Endothelial cell of umbilical vein (primary cell): ENCODE measurements around the gene MYH9. TPM values are rescaled to one million over a fixed set of nuclear protein-coding genes. Genes with fewer than 3 reads are reported as not detected.

Experiments used
- BruUV-seq: library from RNA; stranded (reverse); fragments of 400-500 nt; replicated peaks from 2 replicates; lab custom pipeline; 2021; lab: Mats Ljungman, UMichigan
- CTCF ChIA-PET: fragments of 300-600, 350-600 bp; sonication (Branson Sonifier 250); formaldehyde crosslinking; loops from one replicate; lab custom pipeline; 2021; ENCODE audit warnings: antibody characterized with exemption, inconsistent platforms; lab: Charles Lee
- POLR2A ChIA-PET: fragments of 300-600, 350-600 bp; sonication (Branson Sonifier 250); formaldehyde crosslinking; loops from one replicate; lab custom pipeline; 2021; ENCODE audit warnings: antibody characterized with exemption, inconsistent platforms; lab: Charles Lee
- DNase-seq: peaks from one replicate; pipeline ENCODE4 v3.0.0-alpha.2; 2011; ENCODE audit warnings: low read depth, low spot score
- FAIRE-seq: peaks from 2 replicates; lab custom pipeline; 2011; peaks lifted over from hg19 to GRCh38; lab: Jason Lieb, UNC
- H2AFZ ChIP-seq: 2 replicates; pipeline ENCODE4 v1.6.0; 2012; ENCODE audit warnings: low read depth, low read length, control low read depth, inconsistent platforms
- H3K27ac ChIP-seq: 2 replicates; pipeline ENCODE4 v1.5.1; 2011; ENCODE audit warnings: low read depth, mild to moderate bottlenecking, control low read depth, low read length, moderate library complexity; ENCODE audit not compliant: insufficient read depth
- H3K27me3 ChIP-seq, 2 experiments: 2 replicates each; pipeline versions ENCODE4 v1.6.0 to v1.6.1; 2011; ENCODE audit warnings: low read length in 2 of 2, mixed read lengths in 1 of 2; ENCODE audit not compliant: control insufficient read depth in 2 of 2, insufficient read depth in 2 of 2
- H3K36me3 ChIP-seq, 2 experiments: 2 replicates in 1 of 2; 3 replicates in 1 of 2; pipeline ENCODE4 v1.5.1; 2011; ENCODE audit warnings: low read length in 2 of 2, mild to moderate bottlenecking in 1 of 2, moderate library complexity in 1 of 2; ENCODE audit not compliant: control insufficient read depth in 2 of 2, insufficient read depth in 2 of 2; ENCODE audit errors: extremely low read depth in 1 of 2
- H3K4me1 ChIP-seq: 3 replicates; pipeline ENCODE4 v1.5.1; 2011; ENCODE audit warnings: mild to moderate bottlenecking, low read length; ENCODE audit not compliant: control insufficient read depth, insufficient read depth; ENCODE audit errors: extremely low read depth
- H3K4me2 ChIP-seq: 2 replicates; pipeline ENCODE4 v1.6.1; 2011; ENCODE audit warnings: low read length, control low read depth, mixed read lengths; ENCODE audit not compliant: insufficient read depth
- H3K4me3 ChIP-seq, 3 experiments: fragments of 200-600 bp in 1 of 3; sonication (generic), shearing (Covaris generic) in 1 of 3; replicated peaks in 1 of 3; 2 replicates each; pipeline ENCODE4 v1.5.1; 2011 to 2016; ENCODE audit warnings: control low read depth in 3 of 3, low read length in 3 of 3, mild to moderate bottlenecking in 2 of 3, inconsistent platforms in 1 of 3, low read depth in 1 of 3, moderate library complexity in 1 of 3; ENCODE audit not compliant: insufficient read depth in 1 of 3
- H3K79me2 ChIP-seq: 2 replicates; pipeline ENCODE4 v1.6.0; 2012; ENCODE audit warnings: low read length, inconsistent platforms; ENCODE audit not compliant: control insufficient read depth, insufficient read depth
- H3K9ac ChIP-seq: replicated peaks from 2 replicates; pipeline ENCODE3; 2011; ENCODE audit warnings: low read length, control low read depth; ENCODE audit not compliant: insufficient read depth; ENCODE audit errors: extremely low read depth
- H3K9me1 ChIP-seq: replicated peaks from 3 replicates; pipeline ENCODE4 v1.6.0; 2011; ENCODE audit warnings: mild to moderate bottlenecking, low read length; ENCODE audit not compliant: control insufficient read depth, insufficient read depth; ENCODE audit errors: extremely low read depth
- H3K9me3 ChIP-seq: replicated peaks from 2 replicates; pipeline ENCODE4 v1.5.1; 2012; ENCODE audit warnings: low read length, inconsistent platforms; ENCODE audit not compliant: control insufficient read depth, insufficient read depth
- H4K20me1 ChIP-seq: replicated peaks from 2 replicates; pipeline ENCODE3; 2011; ENCODE audit warnings: mild to moderate bottlenecking, low read length; ENCODE audit not compliant: control insufficient read depth, insufficient read depth; ENCODE audit errors: extremely low read depth
- EZH2 ChIP-seq: IDR thresholded peaks from 2 replicates; pipeline ENCODE4 v1.6.1; 2012; ENCODE audit warnings: borderline replicate concordance, low read depth, mild to moderate bottlenecking, moderate library complexity, low read length, inconsistent platforms; ENCODE audit not compliant: severe bottlenecking
- FOS ChIP-seq: IDR thresholded peaks from 2 replicates; pipeline ENCODE4 v1.6.1; 2011; ENCODE audit warnings: mild to moderate bottlenecking, low read length, moderate library complexity, borderline replicate concordance; ENCODE audit not compliant: insufficient read depth
- GATA2 ChIP-seq: IDR thresholded peaks from 2 replicates; pipeline ENCODE4 v1.7.0; 2011; ENCODE audit warnings: low read depth, mild to moderate bottlenecking, moderate library complexity, mixed read lengths, low read length; ENCODE audit not compliant: insufficient read length, insufficient read depth
- JUN ChIP-seq: IDR thresholded peaks from 2 replicates; pipeline ENCODE4 v1.6.1; 2011; ENCODE audit warnings: borderline replicate concordance, low read depth; ENCODE audit not compliant: insufficient read length, insufficient read depth
- MAX ChIP-seq: IDR thresholded peaks from 2 replicates; pipeline ENCODE4 v1.6.1; 2011; ENCODE audit not compliant: insufficient read depth, insufficient read length
- POLR2AphosphoS5 ChIP-seq: IDR thresholded peaks from 2 replicates; pipeline ENCODE4 v1.6.1; 2012; ENCODE audit warnings: low read depth, mild to moderate bottlenecking, control low read depth, low read length, moderate library complexity; ENCODE audit not compliant: insufficient read depth
- dilution Hi-C: fragments of 300-500 bp; cut with MboI; formaldehyde crosslinking; loops from one replicate; pipeline ENCODE4 v1.15.0; 2019; ENCODE audit warnings: low sequenced_read_pairs; ENCODE audit not compliant: extremely low pct_ligation_motif_present
- intact Hi-C: fragments of 100-400 bp; cut with micrococcal nuclease; formaldehyde crosslinking; loops from one replicate; pipeline ENCODE4 v1.10.0; 2022
- polyA plus RNA-seq, 4 experiments: library from polyadenylated mRNA; depleted of rRNA in 3 of 4; stranded (reverse) in 3 of 4; unstranded in 1 of 4; fragments of >200 nt; gene quantifications; 2 replicates each; pipeline versions ENCODE4 v1.2.1 to v1.2.3, GENCODE V29; 2011 to 2012; ENCODE audit warnings: missing spikeins in 1 of 4
- total RNA-seq: library from RNA; stranded (reverse); gene quantifications from 2 replicates; pipeline ENCODE4 v1.2.3, GENCODE V29; 2021

Gene MYH9
- total and polyA plus RNA-seq, 2 donors (not counting 3 experiments of a cell fraction or from before 2014, with no cell fraction given): 188 to 1,413 TPM

- Histone ChIP-seq H3K79me2 (no peaks in the 10 kb centered on the region), H3K9me1 (no peaks in the 10 kb centered on the region), H3K36me3 (no peaks in the 10 kb centered on the region), H3K4me3 (no peak overlapping the region), H3K4me1 (peaks cover 25% of the 10 kb centered on the region), H3K9ac (peak overlapping the region; percentile 8), H3K4me2 (peak overlapping the region; percentile 5), H3K27me3 (no peaks in the 10 kb centered on the region), H2AFZ (peak overlapping the region; percentile 80), H3K27ac (peak overlapping the region; percentile 31), H4K20me1 (no peaks in the 10 kb centered on the region), H3K9me3 (no peaks in the 10 kb centered on the region)
- ChIA-PET CTCF (interaction anchor here (1.5 to 2.1 kb wide), 7 partner anchors 16 to 193 kb away, joined by 3 to 7 read pairs (median 6); partner anchors contain the start of gene APOL2), POLR2A (no interaction called here)
- BruUV-seq: no TSS peak
- dilution Hi-C loops: no loop called here
- TF ChIP-seq EZH2 (no peak), MAX (no peak), GATA2 (no peak), JUN (no peak), POLR2AphosphoS5 (no peak), FOS (no peak)
- intact Hi-C loops: loop anchor here (1.0 kb wide), 1 partner anchor 20 kb away; the partner anchor contains the start of gene APOL2
- DNase-seq (peak; percentile 68), FAIRE-seq (peak; percentile 97)
Measured at GRCh38 chr22:36258701-36259614, 128.8 kb downstream of the MYH9 start.
